Tibial nerve (tissue), 4 donors: ENCODE data around the gene NUP88. TPM values are rescaled to one million over a fixed set of nuclear protein-coding genes. Genes with fewer than 3 reads are reported as not detected.
A peak's percentile ranks its signal among the peaks of the same experiment; 100 is the strongest.

Experiments used
- DNase-seq, 2 donors: peaks; one replicate each; pipeline ENCODE4 v3.0.0-alpha.2; 2019; ENCODE audit warnings: low spot score in 2 of 2
- H3K27ac ChIP-seq, 4 donors: fragments of 200-600 bp; sonication (generic) in 3 of 4; one replicate each; pipeline ENCODE4 v1.5.1; 2017 to 2019; ENCODE audit warnings: mild to moderate bottlenecking in 1 of 4
- H3K27me3 ChIP-seq, 2 donors: fragments of 200-600 bp; sonication (generic) in 1 of 2; one replicate each; pipeline versions ENCODE4 v1.5.1 to v1.6.0; 2017 to 2019
- H3K36me3 ChIP-seq, 3 donors: fragments of 200-600 bp; sonication (generic); one replicate each; pipeline ENCODE4 v1.5.1; 2018 to 2019
- H3K4me1 ChIP-seq, 4 donors: fragments of 200-600 bp; sonication (generic) in 3 of 4; one replicate each; pipeline ENCODE4 v1.5.1; 2017 to 2019
- H3K4me3 ChIP-seq, 4 donors: fragments of 200-600 bp; sonication (generic) in 3 of 4; one replicate each; pipeline ENCODE4 v1.5.1; 2017 to 2019; ENCODE audit warnings: mild to moderate bottlenecking in 1 of 4, moderate library complexity in 1 of 4
- H3K9me3 ChIP-seq, 4 donors: fragments of 200-600 bp; sonication (generic) in 3 of 4; one replicate each; pipeline ENCODE4 v1.5.1; 2017 to 2019
- CTCF ChIP-seq, 5 experiments: fragments of 200-600 bp in 3 of 5; fragments of 450-650 bp in 2 of 5; sonication (generic) in 3 of 5; IDR thresholded peaks; one replicate each; pipeline ENCODE4 v1.5.1; 2016 to 2019; ENCODE audit warnings: antibody characterized with exemption in 5 of 5, mild to moderate bottlenecking in 3 of 5, moderate library complexity in 2 of 5
- EP300 ChIP-seq, 2 donors: sonication (generic); formaldehyde crosslinking; IDR thresholded peaks; one replicate each; pipeline ENCODE4 v1.6.1; 2017; ENCODE audit warnings: antibody characterized with exemption in 2 of 2, mild to moderate bottlenecking in 1 of 2
- POLR2A ChIP-seq, 2 donors: fragments of 450-650 bp; IDR thresholded peaks; one replicate each; pipeline ENCODE4 v1.6.1; 2017; ENCODE audit warnings: antibody characterized with exemption in 2 of 2, mild to moderate bottlenecking in 2 of 2, moderate library complexity in 2 of 2
- WGBS, 2 donors: methylation state at CpG; one replicate each; pipeline ENCODE4 v1.1.5; 2018; 5-methylcytosine and 5-hydroxymethylcytosine counted together
- total RNA-seq, 4 donors: library from RNA; depleted of rRNA; stranded (reverse); fragments of >200 nt; gene quantifications; one replicate each; pipeline ENCODE4 v1.1.0, GENCODE V29; 2016

The NUP88 gene
- total RNA-seq, 4 donors from 2014 or later = 56.2 to 91.5 (median 75.2) TPM

DNA sequence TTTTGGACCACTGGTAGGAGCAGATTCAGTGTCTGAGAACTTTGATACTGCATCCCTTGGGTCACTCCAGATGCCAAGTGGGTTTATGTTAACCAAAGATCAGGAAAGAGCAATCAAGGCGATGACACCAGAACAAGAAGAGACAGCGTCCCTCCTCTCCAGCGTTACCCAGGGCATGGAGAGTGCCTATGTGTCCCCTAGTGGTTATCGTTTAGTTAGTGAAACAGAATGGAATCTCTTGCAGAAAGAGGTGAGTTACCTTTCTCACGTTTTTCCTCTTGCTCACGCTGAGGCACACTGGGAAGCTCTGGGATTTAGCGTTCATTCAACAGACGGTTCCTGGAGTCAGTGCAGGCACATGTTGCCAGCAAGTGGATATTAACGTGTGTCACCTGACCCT is 58.0 kb downstream of the NUP88 start:
- Histone ChIP-seq H3K36me3 (peaks cover 0 to 79% (median 15%) of the 10 kb centered on the region in 3 donors), H3K4me1 (peaks cover 0 to 3% (median 0%) of the 10 kb centered on the region in 4 donors), H3K4me3 (no peak overlapping the region), H3K9me3 (no peaks in the 10 kb centered on the region), H3K27ac (no peak overlapping the region), H3K27me3 (no peaks in the 10 kb centered on the region)
- no peak for DNase-seq
- TF ChIP-seq POLR2A (IDR thresholded peaks at IDR 0.05) (no peak), EP300 (IDR thresholded peaks at IDR 0.05) (no peak), CTCF (IDR thresholded peaks at IDR 0.05) (no peak)
- WGBS, 2 donors = 68 to 77% methylated on average over 9 of the region's 9 CpGs

GRCh38 chr17:5355421-5356129 is 63.9 kb downstream of the NUP88 start:
- H3K27me3 ChIP-seq = no peaks in the 10 kb centered on the region
- H3K4me1 ChIP-seq = peaks cover 0 to 9% (median 0%) of the 10 kb centered on the region in 4 donors
- peak in 1 of 2 donors; percentile 12 for DNase-seq
- 59 to 66% methylated on average over 3 of the region's 3 CpGs for WGBS, 2 donors
- peaks cover 0 to 91% (median 12%) of the 10 kb centered on the region in 3 donors for H3K36me3 ChIP-seq
- TF ChIP-seq POLR2A (IDR thresholded peaks at IDR 0.05) = no peak
- no peak for TF ChIP-seq EP300 (IDR thresholded peaks at IDR 0.05)
- no peak for TF ChIP-seq CTCF (IDR thresholded peaks at IDR 0.05)
- H3K9me3 ChIP-seq = no peaks in the 10 kb centered on the region
- H3K27ac ChIP-seq = peak overlapping the region in 2 of 4 donors; percentile 58 to 71
- H3K4me3 ChIP-seq = no peak overlapping the region

- Histone ChIP-seq H3K4me1 (peaks cover 0 to 9% (median 0%) of the 10 kb centered on the region in 4 donors), H3K4me3 (no peak overlapping the region), H3K27ac (peak overlapping the region in 2 of 4 donors; percentile 49 to 71), H3K9me3 (no peaks in the 10 kb centered on the region), H3K27me3 (no peaks in the 10 kb centered on the region), H3K36me3 (peaks cover 0 to 91% (median 12%) of the 10 kb centered on the region in 3 donors)
- TF ChIP-seq CTCF (IDR thresholded peaks at IDR 0.05) (no peak), EP300 (IDR thresholded peaks at IDR 0.05) (no peak), POLR2A (IDR thresholded peaks at IDR 0.05) (no peak)
- DNase-seq = no peak
- WGBS, 2 donors = 84 to 86% methylated on average over 2 of the region's 2 CpGs
Measured at GRCh38 chr17:5354886-5355415, 64.5 kb downstream of the NUP88 start.

GRCh38 chr17:5354310-5354709 is 65.2 kb downstream of the NUP88 start:
- WGBS, 2 donors = 89 to 91% methylated on average over 2 of the region's 2 CpGs
- H3K36me3 ChIP-seq = peaks cover 0 to 92% (median 12%) of the 10 kb centered on the region in 3 donors
- no peaks in the 10 kb centered on the region for H3K9me3 ChIP-seq
- H3K4me1 ChIP-seq = peaks cover 0 to 9% (median 0%) of the 10 kb centered on the region in 4 donors
- no peak overlapping the region for H3K4me3 ChIP-seq
- no peak overlapping the region for H3K27ac ChIP-seq
- DNase-seq = no peak
- TF ChIP-seq EP300 (IDR thresholded peaks at IDR 0.05) (no peak), POLR2A (IDR thresholded peaks at IDR 0.05) (no peak), CTCF (IDR thresholded peaks at IDR 0.05) (no peak)
- no peaks in the 10 kb centered on the region for H3K27me3 ChIP-seq

DNA sequence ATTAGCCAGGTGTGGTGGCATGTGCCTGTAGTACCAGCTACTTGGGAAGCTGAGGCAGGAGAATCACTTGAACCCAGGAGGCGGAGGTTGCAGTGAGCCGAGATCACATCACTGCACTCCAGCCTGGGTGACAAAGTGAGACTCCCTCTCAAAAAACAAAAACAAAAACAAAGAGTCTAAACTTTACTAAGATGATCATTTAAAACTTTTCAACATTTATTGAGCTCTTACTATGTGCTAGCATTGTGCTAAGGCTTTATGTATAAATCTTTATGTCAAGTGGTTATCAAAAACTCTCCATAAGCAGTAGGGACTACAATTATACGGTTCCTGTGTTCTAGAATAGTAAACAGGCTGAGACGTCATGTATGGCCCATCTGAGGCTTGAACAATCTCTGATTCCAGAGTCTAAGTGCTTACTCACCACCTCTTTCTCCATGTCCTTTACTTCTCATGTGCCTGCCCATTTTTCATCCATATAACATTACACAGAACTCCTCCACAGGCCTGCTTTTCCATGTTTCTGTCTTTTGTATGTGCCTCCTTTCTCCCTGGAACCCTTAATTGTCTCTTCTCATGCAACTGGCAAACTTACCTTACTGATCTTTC is 66.7 kb downstream of the NUP88 start:
- Histone ChIP-seq H3K9me3 (no peaks in the 10 kb centered on the region), H3K4me1 (peaks cover 0 to 9% (median 0%) of the 10 kb centered on the region in 4 donors), H3K4me3 (no peak overlapping the region), H3K36me3 (peaks cover 0 to 92% (median 6%) of the 10 kb centered on the region in 3 donors), H3K27ac (no peak overlapping the region), H3K27me3 (no peaks in the 10 kb centered on the region)
- no peak for TF ChIP-seq EP300 (IDR thresholded peaks at IDR 0.05)
- TF ChIP-seq POLR2A (IDR thresholded peaks at IDR 0.05) = no peak
- TF ChIP-seq CTCF (IDR thresholded peaks at IDR 0.05) = no peak
- 88 to 91% methylated on average over 4 of the region's 4 CpGs for WGBS, 2 donors
- DNase-seq = no peak
